GM12878 (cell line): Measurements from ENCODE around the gene TACR1.

Experiments used
- ATF7 ChIP-seq: fragments of 450-650 bp; IDR thresholded peaks from 2 replicates; pipeline ENCODE4 v1.6.1; 2016; ENCODE audit warnings: low read depth, mild to moderate bottlenecking
- CEBPB ChIP-seq, 2 experiments: fragments of 150-350 bp in 1 of 2; IDR thresholded peaks; 2 replicates each; pipeline ENCODE4 v1.6.1; 2012 to 2014; ENCODE audit warnings: low read depth in 2 of 2, low read length in 2 of 2, borderline replicate concordance in 1 of 2, inconsistent platforms in 1 of 2
- E2F4 ChIP-seq: IDR thresholded peaks from 2 replicates; pipeline ENCODE4 v1.6.1; 2012; ENCODE audit warnings: low read depth, low read length, improper control_type of control experiment
- NR2C2 ChIP-seq: IDR thresholded peaks from 2 replicates; pipeline ENCODE4 v1.6.1; 2011; ENCODE audit warnings: borderline replicate concordance, low read depth; ENCODE audit not compliant: control insufficient read depth, insufficient read length
- POLR2A ChIP-seq: IDR thresholded peaks from 2 replicates; pipeline ENCODE4 v1.6.1; 2011; ENCODE audit warnings: low read depth, mild to moderate bottlenecking, low read length
- POLR2AphosphoS5 ChIP-seq: IDR thresholded peaks from 2 replicates; pipeline ENCODE4 v1.6.1; 2011; ENCODE audit warnings: mild to moderate bottlenecking, low read length, inconsistent platforms
- SIX5 ChIP-seq: IDR thresholded peaks from 2 replicates; pipeline ENCODE4 v1.6.1; 2011; ENCODE audit warnings: mild to moderate bottlenecking, low read depth, low read length, moderate library complexity; ENCODE audit not compliant: severe bottlenecking
- TAF1 ChIP-seq: IDR thresholded peaks from 2 replicates; pipeline ENCODE4 v1.6.1; 2011; ENCODE audit warnings: mild to moderate bottlenecking, low read depth, low read length, borderline replicate concordance

GRCh38 chr2:75067506-75067905, 131.8 kb downstream of the TACR1 start:
- TF ChIP-seq TAF1: no peak
- no peak for TF ChIP-seq NR2C2
- no peak for TF ChIP-seq POLR2AphosphoS5
- TF ChIP-seq E2F4: no peak
- no peak for TF ChIP-seq CEBPB (IDR thresholded peaks at IDR 0.05; ENCODE audit: borderline replicate concordance in 1 of 2, low read depth in 2 of 2, low read length in 2 of 2)
- no peak for TF ChIP-seq SIX5
- TF ChIP-seq POLR2A: no peak
- no peak for TF ChIP-seq ATF7
